Neural crest cell (in vitro differentiated cells): Measurements from ENCODE around the gene SLC46A1. TPM values are rescaled to one million over a fixed set of nuclear protein-coding genes. Genes with fewer than 3 reads are reported as not detected.

ENCODE experiments used
- DNase-seq: peaks from one replicate; pipeline ENCODE4 v3.0.0; 2021; ENCODE audit warnings: low read depth, mixed read lengths, low spot score
- H3K27ac Mint-ChIP-seq: one replicate; pipeline ENCODE4 v1.8.0; 2021; ENCODE audit warnings: mild to moderate bottlenecking, mixed read lengths; ENCODE audit not compliant: unreplicated experiment
- H3K27me3 Mint-ChIP-seq: 2 replicates; pipeline ENCODE4 v1.8.0; 2021; ENCODE audit warnings: low read depth, mild to moderate bottlenecking, mixed read lengths
- H3K36me3 Mint-ChIP-seq: 2 replicates; pipeline ENCODE4 v1.8.0; 2021; ENCODE audit warnings: low read depth, mild to moderate bottlenecking, mixed read lengths
- H3K4me1 Mint-ChIP-seq: 2 replicates; pipeline ENCODE4 v1.8.0; 2021; ENCODE audit warnings: mixed read lengths
- H3K4me3 Mint-ChIP-seq: one replicate; pipeline ENCODE4 v1.8.0; 2021; ENCODE audit warnings: mild to moderate bottlenecking, mixed read lengths
- H3K9me3 Mint-ChIP-seq: 2 replicates; pipeline ENCODE4 v1.8.0; 2021; ENCODE audit warnings: mixed read lengths
- CTCF ChIP-seq: fragments of 200-600 bp; sonication (generic); conservative IDR thresholded peaks from 2 replicates; pipeline ENCODE4 v1.5.0; 2021; ENCODE audit warnings: antibody characterized with exemption, mild to moderate bottlenecking
- total RNA-seq: library from RNA; stranded (reverse); gene quantifications from 2 replicates; pipeline ENCODE4 v1.2.1, GENCODE V29; 2021

Gene SLC46A1
- total RNA-seq, 1 donor from 2014 or later = 16.8 TPM

- no peak for DNase-seq
- no peaks in the 10 kb centered on the region for H3K36me3 Mint-ChIP-seq
- no peak overlapping the region for H3K27ac Mint-ChIP-seq
- H3K4me3 Mint-ChIP-seq = peak overlapping the region; percentile 21
- TF ChIP-seq CTCF = no peak
- no peaks in the 10 kb centered on the region for H3K27me3 Mint-ChIP-seq
- no peaks in the 10 kb centered on the region for H3K9me3 Mint-ChIP-seq
- H3K4me1 Mint-ChIP-seq = peaks cover 17% of the 10 kb centered on the region
These were observed 39.4 kb downstream of the SLC46A1 start for GRCh38 chr17:28366605-28367004.

- H3K27me3 Mint-ChIP-seq = no peaks in the 10 kb centered on the region
- no peak for DNase-seq
- peaks cover 9% of the 10 kb centered on the region for H3K4me1 Mint-ChIP-seq
- H3K4me3 Mint-ChIP-seq = no peak overlapping the region
- no peak for TF ChIP-seq CTCF
- no peaks in the 10 kb centered on the region for H3K9me3 Mint-ChIP-seq
- H3K27ac Mint-ChIP-seq = no peak overlapping the region
- H3K36me3 Mint-ChIP-seq = no peaks in the 10 kb centered on the region
These were observed 40.5 kb downstream of the SLC46A1 start for GRCh38 chr17:28365487-28365886.

- DNase-seq = no peak
- no peaks in the 10 kb centered on the region for H3K36me3 Mint-ChIP-seq
- no peaks in the 10 kb centered on the region for H3K9me3 Mint-ChIP-seq
- no peak for TF ChIP-seq CTCF
- peaks cover 2% of the 10 kb centered on the region for H3K4me1 Mint-ChIP-seq
- no peak within 1 kb of the TSS for H3K27ac Mint-ChIP-seq
- H3K4me3 Mint-ChIP-seq = no peak within 1 kb of the TSS
- no peaks in the 10 kb centered on the region for H3K27me3 Mint-ChIP-seq
These were observed 41.2 kb downstream of the SLC46A1 start, which contains the start of gene SEBOX for GRCh38 chr17:28364665-28365363. TSS of gene SEBOX (minus strand) at chr17:28365199. CDS start at chr17:28365151, 48 bp downstream.

GRCh38 chr17:28363776-28364650 is 42.0 kb downstream of the SLC46A1 start:
- no peak overlapping the region for H3K4me3 Mint-ChIP-seq
- H3K27me3 Mint-ChIP-seq = no peaks in the 10 kb centered on the region
- no peaks in the 10 kb centered on the region for H3K4me1 Mint-ChIP-seq
- no peak for TF ChIP-seq CTCF
- DNase-seq = no peak
- H3K36me3 Mint-ChIP-seq = no peaks in the 10 kb centered on the region
- H3K27ac Mint-ChIP-seq = no peak overlapping the region
- H3K9me3 Mint-ChIP-seq = no peaks in the 10 kb centered on the region

GRCh38 chr17:28363186-28363585 is 42.8 kb downstream of the SLC46A1 start:
- no peaks in the 10 kb centered on the region for H3K9me3 Mint-ChIP-seq

More at GRCh38 chr17:28363186-28363585, 42.8 kb downstream of the SLC46A1 start:
- H3K4me3 Mint-ChIP-seq = peak overlapping the region; percentile 27
- TF ChIP-seq CTCF = no peak
- H3K27ac Mint-ChIP-seq = no peak overlapping the region
- no peak for DNase-seq
- H3K4me1 Mint-ChIP-seq = peaks cover 4% of the 10 kb centered on the region
- H3K36me3 Mint-ChIP-seq = no peaks in the 10 kb centered on the region
- H3K27me3 Mint-ChIP-seq = no peaks in the 10 kb centered on the region
